ENCODE measurements around the gene KLF6.
"Not testable (repeated sequence)": the region's sequence is repeated elsewhere in the genome, so short reads cannot be mapped to it uniquely, and the experiment has no call there.

KLF6 gene

DNA sequence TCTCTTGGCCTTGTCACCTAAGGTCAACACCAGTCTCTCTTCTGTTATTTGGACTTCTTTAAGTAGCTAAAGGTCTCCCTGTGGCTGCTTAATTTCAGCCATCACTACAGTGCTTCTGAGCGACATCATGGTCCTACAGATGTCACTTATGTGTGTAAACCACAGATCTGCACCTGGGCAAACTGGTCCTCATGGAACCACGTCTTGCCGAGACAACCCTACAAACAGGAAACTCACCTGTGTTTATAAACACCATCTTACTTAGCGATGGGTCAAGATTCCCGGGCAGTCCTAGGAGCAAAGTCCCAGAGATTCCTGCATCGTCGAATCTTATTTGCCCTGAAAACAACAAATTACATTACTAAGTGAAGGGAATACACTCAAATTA lies 27.8 kb downstream of the KLF6 start:
- DNase-seq (no peak), ATAC-seq (peak; percentile 6)

GRCh38 chr10:3756360-3756740 lies 28.7 kb downstream of the KLF6 start:
- DNase-seq (no peak), ATAC-seq (no peak)

DNA sequence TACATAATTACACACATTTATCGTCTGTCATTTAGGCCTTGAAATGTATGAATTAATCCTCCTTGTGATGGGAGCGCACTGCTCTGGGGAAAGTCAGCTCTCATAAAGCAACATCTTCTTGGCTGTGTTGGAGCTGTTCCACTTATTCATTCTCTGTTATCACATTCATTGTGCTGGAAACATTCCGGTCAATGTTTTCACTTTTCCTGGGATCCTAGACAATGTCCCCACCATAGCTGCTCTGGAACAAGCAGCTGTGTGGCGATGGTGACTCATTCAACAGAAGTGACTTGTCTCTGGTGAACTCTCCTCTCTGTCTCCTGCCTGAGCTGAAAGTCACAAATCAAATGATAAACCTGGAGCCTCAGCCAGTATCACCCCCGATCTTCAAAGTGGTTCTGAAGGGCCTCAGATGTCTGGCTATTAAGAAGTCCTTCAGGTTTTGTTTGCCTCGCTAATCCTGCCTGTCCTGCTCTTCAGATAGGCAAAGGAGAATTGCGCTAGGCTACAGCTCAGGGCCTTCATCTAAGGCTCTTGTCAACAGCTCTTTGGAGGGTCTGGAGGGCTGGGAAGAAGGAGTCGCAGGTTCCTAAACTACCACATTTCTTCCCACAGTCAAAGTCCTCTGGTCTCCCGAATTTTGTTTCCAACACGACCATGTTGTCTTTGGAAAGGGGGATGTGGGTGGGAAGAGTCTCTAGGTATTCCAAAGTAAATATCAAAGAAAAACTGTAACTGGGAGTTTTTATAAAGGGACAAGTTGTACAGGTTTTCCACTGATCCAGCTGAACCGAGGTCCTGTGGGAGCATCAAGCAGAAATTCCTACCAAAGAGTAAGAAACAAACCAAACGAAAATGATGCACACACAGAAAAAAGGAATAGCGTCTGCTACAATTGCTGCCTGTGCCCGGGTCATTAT lies 29.3 kb downstream of the KLF6 start:
- DNase-seq (no peak), ATAC-seq (no peak)

DNA sequence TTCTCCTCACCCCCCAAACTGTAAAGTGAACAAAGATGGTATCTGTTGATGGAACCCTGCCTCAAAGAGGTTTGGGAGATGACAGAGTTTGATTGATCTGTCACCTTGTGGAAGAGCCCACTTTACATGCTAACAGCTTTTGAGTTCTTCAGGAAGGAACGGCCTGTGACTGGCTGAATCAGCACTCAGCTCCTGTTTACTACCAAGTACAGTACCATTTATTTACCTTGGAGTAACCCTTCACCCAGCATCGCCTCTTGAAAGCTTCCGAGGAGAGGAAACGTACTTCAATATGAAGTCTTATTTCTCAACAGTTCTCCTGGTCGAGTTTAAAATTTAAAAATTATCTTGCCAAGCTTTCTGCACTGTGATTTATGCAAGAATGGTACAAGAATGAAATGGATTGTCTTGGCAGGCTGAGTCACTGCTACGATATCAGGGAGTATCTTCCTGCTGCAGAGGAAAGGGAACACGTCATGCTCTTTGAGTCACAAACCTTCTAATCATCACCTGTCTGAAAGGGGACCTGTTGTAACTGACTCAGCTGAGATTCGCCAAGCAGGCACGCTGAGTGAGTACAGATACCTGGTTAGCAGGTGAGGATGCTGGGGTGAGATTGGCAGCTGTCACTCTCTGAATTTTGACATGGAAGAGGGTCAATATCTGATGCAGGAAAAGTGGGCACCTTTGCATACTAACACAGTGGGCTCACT lies 30.1 kb downstream of the KLF6 start:
- DNase-seq, result no peak

GRCh38 chr10:3750854-3751253 lies 34.2 kb downstream of the KLF6 start:
- ATAC-seq, result no peak
- no peak for DNase-seq

More for the DNA sequence above, 30.1 kb downstream of the KLF6 start:
- no peak for ATAC-seq

- DNase-seq, result no peak
- ATAC-seq, result no peak
Observed at GRCh38 chr10:3750006-3750816, 34.8 kb downstream of the KLF6 start.

- no peak for ATAC-seq
- DNase-seq, result no peak
Observed at GRCh38 chr10:3749600-3749999, 35.4 kb downstream of the KLF6 start.

GRCh38 chr10:3749011-3749410 lies 36.0 kb downstream of the KLF6 start:
- DNase-seq (no peak), ATAC-seq (no peak)

GRCh38 chr10:3748484-3748883 lies 36.5 kb downstream of the KLF6 start:
- DNase-seq, result no peak
- no peak for ATAC-seq

DNA sequence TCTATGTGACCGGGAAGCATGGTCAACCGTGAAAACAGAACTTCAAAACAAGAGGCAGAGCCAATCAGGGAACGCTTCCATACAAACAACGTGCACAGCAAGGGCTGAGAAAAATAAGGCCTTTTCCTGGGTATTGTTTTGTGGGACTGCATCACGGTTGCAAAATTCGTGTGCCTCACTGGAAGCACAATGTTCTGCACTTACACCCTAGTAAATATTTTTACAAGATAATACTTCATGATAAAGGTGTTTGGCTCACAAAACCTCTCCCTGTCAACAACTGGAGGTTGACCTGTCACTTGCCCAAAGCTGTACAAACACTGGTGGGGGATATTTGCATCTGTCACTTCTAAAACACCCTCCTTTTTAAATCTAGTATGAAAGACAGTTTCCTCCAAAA lies 37.0 kb downstream of the KLF6 start:
- no peak for ATAC-seq
- no peak for DNase-seq

DNA sequence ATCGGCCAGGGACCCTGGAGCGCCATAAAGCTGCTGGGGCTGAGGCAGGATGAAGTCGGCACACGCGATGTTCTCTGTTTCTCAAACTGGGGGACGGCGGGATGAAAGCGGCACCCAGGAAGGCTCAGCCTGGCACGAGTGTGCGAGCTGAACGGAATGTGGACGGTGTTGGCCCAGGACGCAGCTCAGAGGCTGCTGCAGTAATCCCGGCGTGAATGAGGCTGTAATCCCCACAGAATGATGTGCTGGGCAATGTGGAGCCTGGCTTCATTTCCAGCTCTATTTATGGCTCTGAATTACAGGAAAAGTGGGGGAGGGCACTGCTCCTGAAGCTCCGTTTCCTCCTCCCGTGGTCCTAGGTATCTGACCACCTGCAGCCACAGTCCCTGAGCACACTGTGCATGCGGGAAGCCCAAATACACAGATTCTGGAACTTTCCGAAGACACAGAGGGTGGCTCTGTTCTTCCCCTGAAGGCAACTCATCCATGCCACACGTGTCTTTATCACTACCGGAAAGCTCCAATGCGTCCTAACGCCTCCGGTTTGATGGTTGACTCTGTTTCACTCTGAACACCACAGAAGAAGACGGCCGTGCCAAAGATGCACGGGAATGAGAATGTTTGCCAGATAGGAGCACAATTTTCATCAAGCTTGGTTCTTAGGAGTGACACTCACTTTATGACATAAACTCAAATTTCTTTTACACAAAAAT lies 37.6 kb downstream of the KLF6 start:
- ATAC-seq (no peak), DNase-seq (no peak)

- DNase-seq (no peak), ATAC-seq (no peak)
Observed at GRCh38 chr10:3746634-3747033, 38.4 kb downstream of the KLF6 start.

- ATAC-seq, result no peak
- no peak for DNase-seq
Observed at GRCh38 chr10:3745521-3745920, 39.5 kb downstream of the KLF6 start.

GRCh38 chr10:3741688-3742461 lies 43.1 kb downstream of the KLF6 start:
- ATAC-seq, result no peak
- no peak for DNase-seq

DNA sequence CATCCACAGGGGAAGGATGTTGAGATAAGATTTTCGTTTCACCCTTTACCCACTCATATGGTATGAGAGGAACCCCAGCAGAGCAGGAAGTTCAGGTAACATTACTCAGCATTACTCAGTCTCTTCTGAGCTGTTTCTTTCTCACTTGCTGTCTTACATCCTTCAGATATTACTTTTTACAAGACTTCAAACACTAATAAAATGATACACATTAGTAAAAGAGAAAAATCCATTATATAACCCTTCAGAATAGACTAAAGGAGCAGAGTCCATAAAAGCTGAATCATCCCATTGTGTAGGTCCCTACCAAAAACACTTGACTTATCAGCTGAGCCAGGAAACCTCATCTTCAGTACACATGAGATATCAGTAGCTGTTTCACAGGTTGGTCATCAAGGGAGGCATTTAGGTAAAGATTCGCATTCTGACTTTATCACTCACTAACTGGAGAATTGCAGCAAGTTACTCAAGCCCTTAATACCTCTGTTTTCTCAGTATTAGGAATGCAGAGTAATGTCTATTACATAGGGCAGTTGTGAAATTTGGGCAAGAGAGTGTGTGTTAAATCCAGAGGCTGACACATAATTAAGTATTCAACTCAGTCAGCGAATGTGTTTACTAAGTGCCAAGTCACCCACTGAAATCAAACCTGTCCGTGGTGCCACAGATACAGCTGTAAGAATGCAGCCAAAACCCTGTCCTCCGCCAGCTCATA lies 44.7 kb downstream of the KLF6 start:
- no peak for DNase-seq
- ATAC-seq, result peak; percentile 88

GRCh38 chr10:3738855-3739350 lies 46.1 kb downstream of the KLF6 start:
- ATAC-seq, result no peak
- no peak for DNase-seq

DNA sequence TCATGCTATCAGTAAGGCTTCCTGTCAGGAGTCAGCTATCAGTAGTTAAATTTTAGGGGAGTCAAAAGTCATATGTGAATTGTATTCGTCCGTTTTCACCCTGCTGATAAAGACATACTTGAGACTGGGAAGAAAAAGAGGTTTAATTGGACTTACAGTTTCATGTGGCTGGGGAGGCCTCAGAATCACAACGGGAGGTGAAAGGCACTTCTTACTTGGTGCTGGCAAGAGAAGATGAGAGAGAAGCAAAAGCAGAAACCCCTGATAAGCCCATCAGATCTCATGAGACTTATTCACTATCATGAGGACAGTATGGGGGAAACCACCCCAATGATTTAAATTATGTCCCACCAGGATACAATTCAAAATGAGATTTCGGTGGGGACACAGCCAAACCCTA lies 47.1 kb downstream of the KLF6 start:
- DNase-seq (no peak), ATAC-seq (no peak)

GRCh38 chr10:3735175-3735574 lies 49.8 kb downstream of the KLF6 start:
- DNase-seq (no peak), ATAC-seq (no peak)

GRCh38 chr10:3734111-3734510 lies 50.9 kb downstream of the KLF6 start:
- ATAC-seq, result peak; percentile 14
- DNase-seq, result no peak

DNA sequence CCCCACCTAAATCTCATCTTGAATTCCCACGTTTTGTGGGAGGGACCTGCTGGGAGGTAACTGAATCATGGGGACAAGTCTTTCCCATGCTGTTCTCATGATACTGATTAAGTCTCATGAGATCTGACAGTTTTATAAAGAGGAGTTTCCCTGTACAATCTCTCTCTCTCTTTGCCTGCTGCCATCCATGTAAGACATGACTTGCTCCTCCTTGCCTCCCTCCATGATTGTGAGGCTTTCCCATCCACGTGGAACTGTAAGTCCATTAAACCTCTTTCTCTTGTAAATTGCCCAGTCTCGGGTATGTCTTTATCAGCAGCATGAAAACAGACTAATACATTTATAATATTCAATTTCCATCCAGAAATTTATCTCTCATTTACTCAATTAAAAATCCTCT lies 52.8 kb downstream of the KLF6 start:
- not testable (repeated sequence) for ATAC-seq, DNase-seq

Measured in stimulated activated naive CD8-positive, alpha-beta T cell treated with anti-CD3 and anti-CD28 coated beads, Interleukin-15, Interleukin-2, amounts not matched to agents 100 U/mL and 50 U/mL, for 24 hours (primary cell).